B cell (primary cell): ENCODE measurements around the gene HOXC4. TPM values are rescaled to one million over a fixed set of nuclear protein-coding genes. Genes with fewer than 3 reads are reported as not detected.
A peak's percentile ranks its signal among the peaks of the same experiment; 100 is the strongest.

Source experiments
- ATAC-seq: fragments of 200-7000 bp; cut with Tn5 transposase; one replicate; pipeline ENCODE4 v1.10.0; 2021; ENCODE audit warnings: low read depth, mild to moderate bottlenecking, moderate number of reproducible peaks, moderate library complexity
- CTCF ChIA-PET: fragments of 350-600 bp; sonication (Branson Sonifier 250); formaldehyde crosslinking; loops from one replicate; lab custom pipeline; 2021; ENCODE audit warnings: antibody characterized with exemption, inconsistent platforms; lab: Charles Lee
- POLR2A ChIA-PET: fragments of 350-600 bp; sonication (Branson Sonifier 250); formaldehyde crosslinking; loops from one replicate; lab custom pipeline; 2021; ENCODE audit warnings: antibody characterized with exemption; lab: Charles Lee
- DNase-seq: peaks from one replicate; pipeline ENCODE4 v3.0.0; 2013
- H2AFZ ChIP-seq: 2 replicates; pipeline ENCODE4 v1.6.1; 2012; ENCODE audit warnings: mild to moderate bottlenecking, low read depth, low read length; ENCODE audit not compliant: insufficient read depth, poor library complexity, severe bottlenecking
- H3K27ac ChIP-seq, 2 donors: 1 replicate in 1 of 2; 2 replicates in 1 of 2; pipeline ENCODE4 v1.5.1; 2012 to 2013; ENCODE audit warnings: low read length in 2 of 2, mild to moderate bottlenecking in 2 of 2, moderate library complexity in 1 of 2
- H3K27me3 ChIP-seq, 4 experiments: fragments of 200-600 bp in 1 of 4; sonication (generic) in 1 of 4; replicated peaks in 1 of 4; 1 replicate in 2 of 4; 2 replicates in 2 of 4; pipeline versions ENCODE4 v1.6.1 to v1.7.0; 2013 to 2016; ENCODE audit warnings: low read length in 3 of 4, mild to moderate bottlenecking in 2 of 4, mixed read lengths in 1 of 4, moderate library complexity in 1 of 4; ENCODE audit not compliant: insufficient read depth in 4 of 4, control insufficient read depth in 3 of 4; ENCODE audit errors: control extremely low read depth in 1 of 4
- H3K36me3 ChIP-seq, 2 experiments: replicated peaks in 1 of 2; 1 replicate in 1 of 2; 2 replicates in 1 of 2; pipeline versions ENCODE4 v1.6.1 to v1.7.1; 2013; ENCODE audit warnings: low read length in 1 of 2; ENCODE audit not compliant: insufficient read depth in 2 of 2, control insufficient read depth in 1 of 2; ENCODE audit errors: control extremely low read depth in 1 of 2, extremely low read depth in 1 of 2
- H3K4me1 ChIP-seq, 2 donors: fragments of 200-600 bp in 1 of 2; sonication (generic) in 1 of 2; 1 replicate in 1 of 2; 2 replicates in 1 of 2; pipeline versions ENCODE4 v1.5.1 to v1.6.1; 2013 to 2017; ENCODE audit warnings: low read length in 2 of 2; ENCODE audit not compliant: control insufficient read depth in 2 of 2, insufficient read depth in 2 of 2
- H3K4me2 ChIP-seq: replicated peaks from 2 replicates; pipeline ENCODE3; 2012; ENCODE audit warnings: mild to moderate bottlenecking, low read depth, low read length; ENCODE audit not compliant: poor library complexity, severe bottlenecking
- H3K4me3 ChIP-seq, 5 experiments: fragments of 200-600 bp in 1 of 5; sonication (generic) in 1 of 5; 1 replicate in 3 of 5; 2 replicates in 2 of 5; pipeline versions ENCODE4 v1.5.1 to v1.7.0; 2011 to 2016; ENCODE audit warnings: low read length in 4 of 5, mild to moderate bottlenecking in 4 of 5, low read depth in 2 of 5, control low read depth in 1 of 5, moderate library complexity in 1 of 5; ENCODE audit not compliant: insufficient read depth in 1 of 5; ENCODE audit errors: control extremely low read depth in 1 of 5, extremely low read depth in 1 of 5
- H3K79me2 ChIP-seq: fragments of 200-600 bp; sonication (generic); one replicate; pipeline ENCODE4 v1.6.0; 2016; ENCODE audit warnings: low read length; ENCODE audit not compliant: control insufficient read depth, insufficient read depth
- H3K9ac ChIP-seq: fragments of 200-600 bp; sonication (generic); 2 replicates; pipeline ENCODE4 v1.6.1; 2017; ENCODE audit warnings: mild to moderate bottlenecking, low read length, moderate library complexity
- H3K9me3 ChIP-seq, 3 donors: one replicate each; pipeline versions ENCODE4 v1.6.1 to v1.7.1; 2013; ENCODE audit warnings: low read length in 2 of 3; ENCODE audit not compliant: control insufficient read depth in 2 of 3, insufficient read depth in 1 of 3; ENCODE audit errors: control extremely low read depth in 1 of 3
- H4K20me1 ChIP-seq: 2 replicates; pipeline ENCODE4 v1.6.0; 2012; ENCODE audit warnings: mild to moderate bottlenecking, low read length; ENCODE audit not compliant: insufficient read depth, control insufficient read depth, poor library complexity, severe bottlenecking
- H3K27ac Mint-ChIP-seq: one replicate; pipeline ENCODE4 v1.8.0; 2021; ENCODE audit warnings: mixed read lengths
- H3K27me3 Mint-ChIP-seq: one replicate; pipeline ENCODE4 v1.8.0; 2021; ENCODE audit warnings: mixed read lengths
- H3K4me1 Mint-ChIP-seq: one replicate; pipeline ENCODE4 v1.8.0; 2021; ENCODE audit warnings: mixed read lengths
- H3K4me3 Mint-ChIP-seq: one replicate; pipeline ENCODE4 v1.8.0; 2021; ENCODE audit warnings: mixed read lengths
- H3K9me3 Mint-ChIP-seq: one replicate; pipeline ENCODE4 v1.8.0; 2022; ENCODE audit warnings: mixed read lengths; ENCODE audit not compliant: insufficient read depth
- EZH2 ChIP-seq: IDR thresholded peaks from 2 replicates; pipeline ENCODE4 v1.6.1; 2012; ENCODE audit warnings: borderline replicate concordance, low read depth, mild to moderate bottlenecking, moderate library complexity, low read length; ENCODE audit not compliant: insufficient read depth, poor library complexity, severe bottlenecking
- WGBS: methylation state at CpG from one replicate; pipeline ENCODE4 v1.1.5; 2013; ENCODE audit warnings: missing lambda C conversion rate; ENCODE audit not compliant: insufficient coverage; 5-methylcytosine and 5-hydroxymethylcytosine counted together
- intact Hi-C: fragments of 100-400 bp; cut with micrococcal nuclease; formaldehyde crosslinking; loops from one replicate; pipeline ENCODE4 v1.10.0; 2022
- polyA plus RNA-seq: library from polyadenylated mRNA; depleted of rRNA; stranded (reverse); fragments of >200 nt; gene quantifications from 2 replicates; pipeline ENCODE4 v1.2.3, GENCODE V29; 2012
- total RNA-seq, 2 donors: library from RNA; stranded (reverse); fragments of 120-200 nt in 1 of 2; gene quantifications; 1 replicate in 1 of 2; 2 replicates in 1 of 2; pipeline versions ENCODE4 v1.2.3 to v1.2.4, GENCODE V29; 2013 to 2022
- TF ChIP-seq, protein P1 (sequence below): fragments of 200-600 bp; IDR thresholded peaks from one replicate; pipeline ENCODE4 v1.8.0; 2022; ENCODE audit warnings: antibody characterized with exemption, mild to moderate bottlenecking

The HOXC4 gene
- total and polyA plus RNA-seq, 2 donors (not counting 1 experiment from before 2014, with no cell fraction given): 4.3 to 6.5 TPM

DNA sequence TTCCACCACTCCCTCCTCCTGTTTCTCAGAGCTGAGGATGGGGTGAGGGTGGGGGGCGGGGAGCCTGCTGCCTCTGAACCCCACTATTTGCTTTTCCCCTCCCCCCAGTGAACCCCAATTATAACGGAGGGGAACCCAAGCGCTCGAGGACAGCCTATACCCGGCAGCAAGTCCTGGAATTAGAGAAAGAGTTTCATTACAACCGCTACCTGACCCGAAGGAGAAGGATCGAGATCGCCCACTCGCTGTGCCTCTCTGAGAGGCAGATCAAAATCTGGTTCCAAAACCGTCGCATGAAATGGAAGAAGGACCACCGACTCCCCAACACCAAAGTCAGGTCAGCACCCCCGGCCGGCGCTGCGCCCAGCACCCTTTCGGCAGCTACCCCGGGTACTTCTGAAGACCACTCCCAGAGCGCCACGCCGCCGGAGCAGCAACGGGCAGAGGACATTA, 1.1 kb downstream of the HOXC4 start:
- Mint-ChIP-seq H3K27ac (no peak overlapping the region), H3K9me3 (no peaks in the 10 kb centered on the region), H3K4me3 (peak overlapping the region; percentile 91), H3K27me3 (peaks cover 56% of the 10 kb centered on the region), H3K4me1 (peaks cover 42% of the 10 kb centered on the region)
- Histone ChIP-seq H3K27me3 (peaks cover 0 to 66% (median 33%) of the 10 kb centered on the region in 4 experiments), H2AFZ (peak overlapping the region; percentile 76), H3K27ac (no peak overlapping the region), H4K20me1 (no peaks in the 10 kb centered on the region), H3K9me3 (peaks cover 0 to 31% (median 0%) of the 10 kb centered on the region in 3 donors), H3K4me2 (peak overlapping the region; percentile 73), H3K4me1 (peaks cover 36 to 42% of the 10 kb centered on the region in 2 donors), H3K79me2 (no peaks in the 10 kb centered on the region), H3K36me3 (no peaks in the 10 kb centered on the region), H3K4me3 (peak overlapping the region in 4 of 5 experiments; percentile 69 to 78 (median 75)), H3K9ac (peak overlapping the region; percentile 72)
- ChIA-PET CTCF (interaction anchor here (1.0 to 3.6 kb wide), 5 partner anchors 22 to 160 kb away, joined by 3 to 16 read pairs (median 6); partner anchors contain the start of genes HOXC5 and SMUG1), POLR2A (interaction anchor here (0.6 kb wide), 3 partner anchors 50 to 358 kb away, joined by 3 to 6 read pairs (median 4); no protein-coding TSS in a partner anchor)
- DNase-seq (no peak), ATAC-seq (no peak)
- intact Hi-C loops: loop anchor here (5.0 kb wide), 1 partner anchor 47 kb away; the partner anchor contains the start of gene HOXC8
- no peak for TF ChIP-seq EZH2
- TF ChIP-seq, protein P1, sequence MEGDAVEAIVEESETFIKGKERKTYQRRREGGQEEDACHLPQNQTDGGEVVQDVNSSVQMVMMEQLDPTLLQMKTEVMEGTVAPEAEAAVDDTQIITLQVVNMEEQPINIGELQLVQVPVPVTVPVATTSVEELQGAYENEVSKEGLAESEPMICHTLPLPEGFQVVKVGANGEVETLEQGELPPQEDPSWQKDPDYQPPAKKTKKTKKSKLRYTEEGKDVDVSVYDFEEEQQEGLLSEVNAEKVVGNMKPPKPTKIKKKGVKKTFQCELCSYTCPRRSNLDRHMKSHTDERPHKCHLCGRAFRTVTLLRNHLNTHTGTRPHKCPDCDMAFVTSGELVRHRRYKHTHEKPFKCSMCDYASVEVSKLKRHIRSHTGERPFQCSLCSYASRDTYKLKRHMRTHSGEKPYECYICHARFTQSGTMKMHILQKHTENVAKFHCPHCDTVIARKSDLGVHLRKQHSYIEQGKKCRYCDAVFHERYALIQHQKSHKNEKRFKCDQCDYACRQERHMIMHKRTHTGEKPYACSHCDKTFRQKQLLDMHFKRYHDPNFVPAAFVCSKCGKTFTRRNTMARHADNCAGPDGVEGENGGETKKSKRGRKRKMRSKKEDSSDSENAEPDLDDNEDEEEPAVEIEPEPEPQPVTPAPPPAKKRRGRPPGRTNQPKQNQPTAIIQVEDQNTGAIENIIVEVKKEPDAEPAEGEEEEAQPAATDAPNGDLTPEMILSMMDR: no peak
- WGBS: 17% methylated on average over 12 of the region's 24 CpGs

DNA sequence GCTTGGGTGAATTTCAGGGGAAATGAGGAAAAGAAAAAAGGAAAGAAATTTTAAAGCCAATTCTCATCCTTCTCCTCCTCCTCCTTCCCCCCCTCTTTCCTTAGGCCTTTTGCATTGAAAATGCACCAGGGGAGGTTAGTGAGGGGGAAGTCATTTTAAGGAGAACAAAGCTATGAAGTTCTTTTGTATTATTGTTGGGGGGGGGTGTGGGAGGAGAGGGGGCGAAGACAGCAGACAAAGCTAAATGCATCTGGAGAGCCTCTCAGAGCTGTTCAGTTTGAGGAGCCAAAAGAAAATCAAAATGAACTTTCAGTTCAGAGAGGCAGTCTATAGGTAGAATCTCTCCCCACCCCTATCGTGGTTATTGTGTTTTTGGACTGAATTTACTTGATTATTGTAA, 1.9 kb downstream of the HOXC4 start:
- Mint-ChIP-seq H3K9me3 (no peaks in the 10 kb centered on the region), H3K27me3 (peaks cover 52% of the 10 kb centered on the region), H3K27ac (no peak overlapping the region), H3K4me1 (peaks cover 35% of the 10 kb centered on the region), H3K4me3 (peak overlapping the region; percentile 26)
- Histone ChIP-seq H3K9ac (no peak overlapping the region), H3K4me1 (peaks cover 29 to 34% of the 10 kb centered on the region in 2 donors), H3K4me3 (no peak overlapping the region), H2AFZ (no peak overlapping the region), H3K27ac (no peak overlapping the region), H3K27me3 (peaks cover 0 to 66% (median 29%) of the 10 kb centered on the region in 4 experiments), H3K79me2 (no peaks in the 10 kb centered on the region), H3K9me3 (peaks cover 0 to 34% (median 0%) of the 10 kb centered on the region in 3 donors), H3K36me3 (no peaks in the 10 kb centered on the region), H4K20me1 (no peaks in the 10 kb centered on the region), H3K4me2 (no peak overlapping the region)
- WGBS: no CpG with 5 or more reads among the region's 2 CpGs
- POLR2A ChIA-PET: no interaction called here
- DNase-seq: no peak
- TF ChIP-seq, protein P1: no peak
- no peak for TF ChIP-seq EZH2
- CTCF ChIA-PET: interaction anchor here (0.6 to 1.6 kb wide), 3 partner anchors 9 to 159 kb away, joined by 3 to 6 read pairs (median 3); partner anchors contain the start of gene HOXC5
- ATAC-seq: no peak
- intact Hi-C loops: no loop called here
